Stimulated activated CD4-positive, alpha-beta T cell treated with anti-CD3 and anti-CD28 coated beads, Interleukin-12 subunit alpha, Interleukin-12 subunit beta, amount 100 ng/mL, for 24 hours (primary cell): ENCODE measurements around the gene DSTN.
"Not testable (repeated sequence)": the region's sequence is repeated elsewhere in the genome, so short reads cannot be mapped to it uniquely, and the experiment has no call there.

Source experiments
- DNase-seq, 2 experiments: peaks; one replicate each; pipeline ENCODE4 v3.0.0-alpha.2; 2020; ENCODE audit warnings: low read depth in 2 of 2

DSTN gene

GRCh38 chr20:17650301-17651128, 80.6 kb downstream of the DSTN start:
- DNase-seq = no peak

- DNase-seq = no peak
Measured at GRCh38 chr20:17651129-17651759, 81.4 kb downstream of the DSTN start.

GRCh38 chr20:17651760-17652388, 82.0 kb downstream of the DSTN start:
- DNase-seq = no peak

GRCh38 chr20:17652411-17652810, 82.5 kb downstream of the DSTN start:
- DNase-seq = no peak

- DNase-seq = no peak
Measured at GRCh38 chr20:17653835-17654648, 84.2 kb downstream of the DSTN start.

- no peak for DNase-seq
Measured at GRCh38 chr20:17654649-17655285, 84.9 kb downstream of the DSTN start.

GRCh38 chr20:17655286-17655651, 85.4 kb downstream of the DSTN start:
- DNase-seq = no peak

GRCh38 chr20:17655865-17656479, 86.1 kb downstream of the DSTN start:
- no peak for DNase-seq

GRCh38 chr20:17657079-17657825, 87.4 kb downstream of the DSTN start:
- DNase-seq = no peak

GRCh38 chr20:17657898-17658647, 88.2 kb downstream of the DSTN start:
- no peak for DNase-seq

- DNase-seq = no peak
Measured at GRCh38 chr20:17658648-17658993, 88.7 kb downstream of the DSTN start.

- DNase-seq = not testable (repeated sequence)
Measured at GRCh38 chr20:17659344-17659743, 89.5 kb downstream of the DSTN start.
